T-helper 2 cell (primary cell): ENCODE results near the gene SNX24.
A peak's percentile ranks its signal among the peaks of the same experiment; 100 is the strongest.

ENCODE experiments used
- DNase-seq, 5 experiments: peaks; one replicate each; pipeline versions ENCODE4 v3.0.0 to v3.0.0-alpha.2; 2012 to 2022

Gene SNX24

DNA sequence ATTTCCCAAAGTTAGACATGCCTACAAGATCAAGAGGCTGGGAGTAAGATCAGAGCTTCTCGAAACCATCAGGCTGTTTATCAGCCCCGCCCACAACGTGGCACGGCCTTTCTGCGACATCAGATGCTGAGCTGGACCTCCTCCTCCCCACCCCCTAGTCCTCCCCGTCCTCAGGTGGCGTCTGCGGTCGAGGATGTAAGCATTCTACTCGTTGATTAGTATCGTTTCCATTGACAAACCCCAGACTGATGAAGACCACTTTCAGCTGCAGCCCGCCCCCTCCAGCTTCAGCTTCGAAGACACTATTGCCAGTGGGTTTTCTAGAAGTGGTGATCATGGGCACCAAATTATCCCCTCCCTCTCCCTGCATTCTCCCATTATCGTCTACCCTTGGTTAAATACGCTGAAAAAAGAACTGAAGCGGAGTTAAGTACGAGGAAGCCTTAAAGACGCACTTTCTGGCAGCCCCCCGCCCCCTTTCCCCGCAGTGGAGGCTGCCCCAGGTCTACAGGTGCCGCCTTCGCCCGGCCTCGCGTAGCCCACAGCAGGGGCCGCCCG lies 190.0 kb downstream of the SNX24 start:
- peak in 1 of 5 experiments; percentile 52 for DNase-seq

DNA sequence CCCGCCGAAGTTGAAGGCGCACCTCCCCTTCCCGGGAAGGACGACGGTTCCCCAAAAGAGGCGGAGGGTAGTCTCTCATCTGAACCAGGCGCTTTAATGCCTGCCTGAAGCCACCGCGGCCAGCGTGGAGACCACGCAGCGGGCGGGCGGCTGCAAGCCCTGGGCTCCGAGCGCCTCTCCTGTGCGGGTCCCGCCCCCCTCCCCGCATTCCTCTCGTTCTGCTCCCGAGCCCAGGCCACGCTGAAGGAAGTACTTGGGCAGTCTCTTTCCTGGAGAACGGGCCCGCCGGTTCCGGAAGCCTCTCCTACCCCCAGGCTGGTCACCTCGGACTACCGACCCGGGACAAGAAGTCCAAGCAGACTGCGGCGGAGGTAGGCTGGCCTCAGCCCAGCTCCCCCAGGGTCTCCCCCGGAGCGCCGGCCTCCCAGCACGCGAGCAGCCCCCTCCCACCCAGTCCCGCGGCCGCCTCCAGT lies 190.5 kb downstream of the SNX24 start:
- DNase-seq = peak in 1 of 5 experiments; percentile 1

DNA sequence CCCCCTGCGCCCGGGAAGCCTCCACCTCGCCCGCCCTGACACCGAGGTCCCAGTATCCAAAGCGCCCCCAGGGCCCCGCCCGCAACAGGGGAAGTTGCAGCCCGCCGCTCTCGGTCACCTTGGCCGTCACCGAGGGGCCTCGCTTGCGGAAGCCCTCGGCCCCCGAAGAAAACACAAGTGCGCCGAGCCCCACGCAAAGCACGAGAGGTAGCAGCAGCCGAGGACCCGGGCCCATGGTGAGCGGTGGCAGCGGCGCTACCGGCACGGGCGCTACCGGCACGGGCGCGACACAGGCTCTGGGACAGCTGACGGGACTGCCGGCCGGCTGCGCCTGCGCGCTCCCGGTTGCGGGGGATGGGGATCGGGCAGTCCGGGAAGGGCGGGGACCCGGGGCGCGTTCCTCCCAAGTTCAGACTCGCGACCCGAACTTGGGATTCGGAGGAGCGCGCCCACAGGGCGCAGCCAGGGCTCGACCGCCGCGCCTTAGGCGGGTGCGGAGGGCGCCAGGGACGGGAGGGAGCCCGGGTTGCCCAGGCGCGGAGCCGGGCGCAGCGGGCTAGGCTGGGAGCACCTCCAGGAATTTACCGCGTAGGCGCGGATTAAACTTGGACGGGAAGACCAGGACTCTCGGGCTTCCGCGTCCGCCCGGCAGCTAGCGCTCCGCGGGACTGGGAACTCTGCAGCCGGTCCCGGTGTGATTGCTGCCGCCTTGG lies 191.1 kb downstream of the SNX24 start, which contains the start of gene PPIC:
Gene PPIC (minus strand): TSS at position 335 of the 713 bp plus-strand sequence. CDS start 100 bp downstream, at position 235.
- DNase-seq = peak in 1 of 5 experiments; percentile 16

DNA sequence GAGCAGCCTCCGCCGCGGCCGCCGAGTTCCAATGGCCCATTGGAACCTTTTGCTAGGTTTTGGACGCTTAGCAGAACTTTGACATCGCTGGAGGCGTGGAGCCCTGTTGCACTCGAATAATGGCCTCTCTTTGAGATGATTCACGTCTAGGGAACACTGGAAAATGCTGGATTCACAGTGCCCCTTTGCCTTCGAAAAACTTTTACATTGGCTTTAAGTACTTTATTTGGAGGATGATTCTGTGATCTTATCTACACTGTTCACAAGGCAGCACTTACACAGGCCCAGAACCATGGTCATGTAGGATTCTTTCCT lies 191.6 kb downstream of the SNX24 start:
- no peak for DNase-seq

DNA sequence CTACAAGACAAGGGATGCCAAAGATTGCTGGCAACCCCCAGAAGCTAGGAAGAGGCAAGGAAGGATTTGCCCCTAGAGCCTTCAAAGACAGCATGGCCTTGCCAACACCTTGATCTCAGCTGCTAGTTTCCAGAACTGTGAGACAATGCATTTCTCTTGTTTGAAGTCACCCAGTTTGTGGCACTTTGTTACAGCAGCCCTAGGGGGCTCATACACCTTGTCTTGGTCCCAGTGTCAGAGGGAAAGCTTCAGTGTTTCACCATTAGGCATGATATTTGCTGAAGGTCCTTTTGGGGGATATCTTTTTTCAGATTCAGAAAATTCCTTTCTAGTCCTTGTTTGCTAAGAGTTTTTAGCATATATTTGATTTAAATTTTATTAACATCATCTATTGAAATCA lies 194.3 kb downstream of the SNX24 start:
- DNase-seq = no peak

DNA sequence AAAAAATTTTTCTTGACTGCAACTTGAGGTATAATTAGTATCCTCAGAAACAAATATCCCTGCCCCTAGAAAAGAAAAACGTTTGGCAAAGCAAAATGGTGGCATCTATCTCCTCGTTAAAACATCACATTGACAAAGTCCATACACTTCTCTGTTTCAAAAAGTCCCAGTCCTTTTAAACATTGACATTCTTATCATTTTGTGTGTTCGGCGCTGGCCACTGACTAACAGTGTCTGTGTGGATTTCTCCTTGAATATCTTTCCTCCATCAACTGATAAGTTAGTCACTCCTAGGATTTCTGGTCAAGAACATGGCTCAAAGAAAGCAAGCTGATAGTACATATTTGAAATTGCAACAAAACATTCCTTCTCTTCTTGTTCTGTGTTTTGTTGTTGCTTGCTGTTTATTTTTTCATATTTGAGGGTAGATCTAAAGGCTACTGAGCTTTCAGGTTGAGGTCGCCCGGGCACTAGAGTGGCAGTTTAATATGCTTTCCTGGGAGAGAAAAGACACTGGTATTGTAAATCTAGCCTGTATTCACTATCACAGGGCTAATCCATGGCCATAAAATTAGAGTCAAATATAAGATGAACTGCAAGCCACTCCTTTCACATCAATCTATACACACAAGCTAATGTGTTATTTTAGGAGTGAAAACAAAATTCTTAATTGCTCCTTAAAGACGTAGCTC lies 199.7 kb downstream of the SNX24 start:
- no peak for DNase-seq

DNA sequence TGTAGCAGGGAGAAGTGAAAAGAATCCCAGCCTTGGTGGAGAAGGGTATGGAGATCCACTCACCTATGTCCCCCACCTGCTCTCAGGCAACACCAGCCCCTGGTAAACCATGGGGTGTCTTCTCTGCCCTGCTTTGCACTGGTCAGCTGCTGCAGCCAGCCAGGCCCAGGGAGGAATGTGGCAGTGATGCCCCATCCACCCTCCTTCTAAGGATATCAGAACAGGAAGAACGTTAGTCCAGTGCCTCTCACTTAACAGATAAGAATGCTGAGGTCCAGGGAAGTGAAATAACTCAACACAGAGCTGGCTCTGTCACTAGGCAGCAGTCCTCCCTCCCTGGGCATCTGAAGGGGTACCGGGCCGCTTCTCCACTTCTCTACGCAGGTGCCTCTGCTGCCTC lies 200.8 kb downstream of the SNX24 start:
- no peak for DNase-seq

DNA sequence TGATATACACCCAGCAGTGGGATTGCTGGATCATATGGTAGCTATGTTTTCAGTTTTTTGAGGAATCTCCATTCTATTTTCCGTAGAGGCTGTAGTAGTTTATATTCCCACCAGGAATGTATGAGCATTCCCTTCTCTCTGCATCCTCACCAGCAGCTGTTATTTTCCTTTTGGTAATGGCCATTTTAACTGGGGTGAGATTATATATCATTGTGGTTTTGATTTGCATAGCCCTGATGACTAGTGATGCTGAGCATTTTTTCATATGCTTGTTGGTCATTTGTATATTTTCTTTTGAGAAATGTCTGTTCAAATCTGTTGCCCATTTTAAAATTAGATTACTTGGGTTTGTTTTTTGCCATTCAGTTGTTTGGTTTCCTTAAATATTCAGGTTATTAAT lies 202.3 kb downstream of the SNX24 start:
- DNase-seq = no peak

DNA sequence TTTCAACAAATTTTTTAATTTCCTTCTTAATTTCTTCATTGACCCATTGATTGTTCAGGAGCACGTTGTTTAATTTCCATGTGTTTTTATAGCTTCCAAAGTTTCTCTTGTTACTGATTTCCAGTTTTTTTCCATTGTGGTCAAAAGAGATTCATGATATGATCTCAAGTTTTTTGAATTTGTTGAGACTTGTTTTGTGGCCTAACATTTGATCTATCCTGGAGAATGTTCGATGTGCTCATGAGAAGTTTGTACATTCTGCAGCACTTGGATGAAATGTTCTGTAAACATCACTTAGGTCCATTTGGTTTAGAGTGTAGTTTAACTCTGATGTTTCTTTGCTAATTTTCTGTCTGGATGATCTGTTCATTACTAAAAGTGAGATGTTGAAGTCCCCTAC lies 205.8 kb downstream of the SNX24 start:
- DNase-seq = no peak
